Liver (tissue), 3 donors: ENCODE data around the gene LHFPL6.

ENCODE experiments used
- GABPA ChIP-seq, 2 donors: IDR thresholded peaks in 1 of 2; conservative IDR thresholded peaks in 1 of 2; 2 replicates each; pipeline ENCODE4 v1.6.1; 2016; ENCODE audit warnings: antibody characterized with exemption in 2 of 2, mild to moderate bottlenecking in 1 of 2, moderate library complexity in 1 of 2
- JUND ChIP-seq, 2 donors: IDR thresholded peaks; 2 replicates each; pipeline ENCODE4 v1.6.1; 2016; ENCODE audit warnings: antibody characterized with exemption in 2 of 2
- SP1 ChIP-seq: IDR thresholded peaks from 2 replicates; pipeline ENCODE4 v1.6.1; 2018; ENCODE audit warnings: antibody characterized with exemption, mild to moderate bottlenecking
- TAF1 ChIP-seq: conservative IDR thresholded peaks from 2 replicates; pipeline ENCODE4 v1.6.1; 2016; ENCODE audit warnings: antibody characterized with exemption, mild to moderate bottlenecking
- YY1 ChIP-seq: IDR thresholded peaks from 2 replicates; pipeline ENCODE4 v1.6.1; 2016; ENCODE audit warnings: antibody characterized with exemption, mild to moderate bottlenecking
- TF ChIP-seq, protein P1 (sequence below): fragments of 150-350 bp; IDR thresholded peaks from 2 replicates; pipeline ENCODE4 v1.5.1; 2017; ENCODE audit warnings: improper control_type of control experiment, low read depth, low read length; ENCODE audit not compliant: missing input control
- TF ChIP-seq, protein P2 (sequence below): IDR thresholded peaks from 2 replicates; pipeline ENCODE4 v1.6.1; 2016; ENCODE audit warnings: antibody characterized with exemption
- TF ChIP-seq, protein P3 (sequence below): IDR thresholded peaks from 2 replicates; pipeline ENCODE4 v1.6.1; 2016; ENCODE audit warnings: antibody characterized with exemption
- donor health status: healthy.
- donor health status: healthy.

DNA sequence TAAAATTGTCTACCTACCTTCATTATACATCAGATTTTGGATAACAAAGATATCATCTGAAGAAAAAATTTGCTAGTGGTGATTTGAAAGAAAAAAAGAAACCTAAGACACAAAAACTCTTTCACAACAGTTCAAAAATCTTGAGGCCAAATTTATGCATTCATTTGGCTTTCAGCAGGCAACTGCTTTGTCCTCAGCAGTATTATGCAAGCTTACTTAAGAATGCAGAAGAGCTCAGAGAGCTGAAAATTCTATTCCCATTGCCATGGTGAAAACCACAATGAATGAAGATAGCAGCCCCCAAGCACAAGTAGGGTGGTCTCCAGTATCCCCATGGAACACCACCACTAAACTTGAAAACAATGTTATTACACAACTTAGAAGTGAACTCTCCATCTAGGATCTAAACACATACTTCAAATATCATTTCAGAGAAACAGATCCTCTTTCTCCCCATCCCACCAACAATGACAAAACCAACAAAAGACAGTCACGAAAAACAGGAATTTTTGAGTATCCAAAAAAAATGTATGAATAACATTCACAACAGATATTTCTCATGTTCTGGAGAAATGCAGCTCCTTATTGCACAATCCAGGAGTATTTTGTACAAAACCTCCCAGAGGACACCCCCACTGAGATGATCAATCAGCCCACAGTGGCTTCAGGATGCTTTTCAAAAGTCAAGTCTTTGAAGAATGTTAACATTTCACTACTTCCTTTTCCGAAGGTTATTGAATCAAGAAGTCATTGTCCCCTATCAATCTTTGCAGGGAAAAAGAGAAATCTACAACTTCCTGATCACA is 192.7 kb downstream of the LHFPL6 start:
- TF ChIP-seq, protein P1, sequence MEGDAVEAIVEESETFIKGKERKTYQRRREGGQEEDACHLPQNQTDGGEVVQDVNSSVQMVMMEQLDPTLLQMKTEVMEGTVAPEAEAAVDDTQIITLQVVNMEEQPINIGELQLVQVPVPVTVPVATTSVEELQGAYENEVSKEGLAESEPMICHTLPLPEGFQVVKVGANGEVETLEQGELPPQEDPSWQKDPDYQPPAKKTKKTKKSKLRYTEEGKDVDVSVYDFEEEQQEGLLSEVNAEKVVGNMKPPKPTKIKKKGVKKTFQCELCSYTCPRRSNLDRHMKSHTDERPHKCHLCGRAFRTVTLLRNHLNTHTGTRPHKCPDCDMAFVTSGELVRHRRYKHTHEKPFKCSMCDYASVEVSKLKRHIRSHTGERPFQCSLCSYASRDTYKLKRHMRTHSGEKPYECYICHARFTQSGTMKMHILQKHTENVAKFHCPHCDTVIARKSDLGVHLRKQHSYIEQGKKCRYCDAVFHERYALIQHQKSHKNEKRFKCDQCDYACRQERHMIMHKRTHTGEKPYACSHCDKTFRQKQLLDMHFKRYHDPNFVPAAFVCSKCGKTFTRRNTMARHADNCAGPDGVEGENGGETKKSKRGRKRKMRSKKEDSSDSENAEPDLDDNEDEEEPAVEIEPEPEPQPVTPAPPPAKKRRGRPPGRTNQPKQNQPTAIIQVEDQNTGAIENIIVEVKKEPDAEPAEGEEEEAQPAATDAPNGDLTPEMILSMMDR: no peak
- TF ChIP-seq TAF1: no peak
- TF ChIP-seq, protein P2, sequence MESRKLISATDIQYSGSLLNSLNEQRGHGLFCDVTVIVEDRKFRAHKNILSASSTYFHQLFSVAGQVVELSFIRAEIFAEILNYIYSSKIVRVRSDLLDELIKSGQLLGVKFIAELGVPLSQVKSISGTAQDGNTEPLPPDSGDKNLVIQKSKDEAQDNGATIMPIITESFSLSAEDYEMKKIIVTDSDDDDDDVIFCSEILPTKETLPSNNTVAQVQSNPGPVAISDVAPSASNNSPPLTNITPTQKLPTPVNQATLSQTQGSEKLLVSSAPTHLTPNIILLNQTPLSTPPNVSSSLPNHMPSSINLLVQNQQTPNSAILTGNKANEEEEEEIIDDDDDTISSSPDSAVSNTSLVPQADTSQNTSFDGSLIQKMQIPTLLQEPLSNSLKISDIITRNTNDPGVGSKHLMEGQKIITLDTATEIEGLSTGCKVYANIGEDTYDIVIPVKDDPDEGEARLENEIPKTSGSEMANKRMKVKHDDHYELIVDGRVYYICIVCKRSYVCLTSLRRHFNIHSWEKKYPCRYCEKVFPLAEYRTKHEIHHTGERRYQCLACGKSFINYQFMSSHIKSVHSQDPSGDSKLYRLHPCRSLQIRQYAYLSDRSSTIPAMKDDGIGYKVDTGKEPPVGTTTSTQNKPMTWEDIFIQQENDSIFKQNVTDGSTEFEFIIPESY: no peak
- TF ChIP-seq GABPA (IDR thresholded peaks at IDR 0.05 in 1 of 2, conservative IDR thresholded peaks at IDR 0.05 in 1 of 2): no peak
- TF ChIP-seq, protein P3, sequence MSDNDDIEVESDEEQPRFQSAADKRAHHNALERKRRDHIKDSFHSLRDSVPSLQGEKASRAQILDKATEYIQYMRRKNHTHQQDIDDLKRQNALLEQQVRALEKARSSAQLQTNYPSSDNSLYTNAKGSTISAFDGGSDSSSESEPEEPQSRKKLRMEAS: no peak
- TF ChIP-seq YY1: no peak
- no peak for TF ChIP-seq SP1
- no peak for TF ChIP-seq JUND (IDR thresholded peaks at IDR 0.05)
